GM12801 (cell line): ENCODE results near the gene CDKN2B-AS1.

Experiments
- CTCF ChIP-seq: IDR thresholded peaks from one replicate; pipeline ENCODE4 v1.5.1; 2011; ENCODE audit warnings: control low read depth; ENCODE audit not compliant: insufficient read length; ENCODE audit errors: extremely low read depth

Gene CDKN2B-AS1

GRCh38 chr9:22060831-22061383 is 66.3 kb downstream of the CDKN2B-AS1 start:
- no peak for TF ChIP-seq CTCF

- no peak for TF ChIP-seq CTCF
These were observed 70.4 kb downstream of the CDKN2B-AS1 start for GRCh38 chr9:22064957-22065356.

GRCh38 chr9:22065431-22066200 is 71.0 kb downstream of the CDKN2B-AS1 start:
- TF ChIP-seq CTCF: no peak

GRCh38 chr9:22067196-22067595 is 72.6 kb downstream of the CDKN2B-AS1 start:
- no peak for TF ChIP-seq CTCF

- TF ChIP-seq CTCF: no peak
These were observed 73.8 kb downstream of the CDKN2B-AS1 start for GRCh38 chr9:22068369-22068768.

GRCh38 chr9:22073349-22073748 is 78.8 kb downstream of the CDKN2B-AS1 start:
- TF ChIP-seq CTCF: no peak

GRCh38 chr9:22078081-22078480 is 83.5 kb downstream of the CDKN2B-AS1 start:
- TF ChIP-seq CTCF: no peak
